Testis (tissue), 3 donors: ENCODE results near the gene NPR2. TPM values are rescaled to one million over a fixed set of nuclear protein-coding genes. Genes with fewer than 3 reads are reported as not detected.

Experiments used
- DNase-seq: peaks from one replicate; pipeline ENCODE4 v3.0.0-alpha.2; 2019
- H3K27ac ChIP-seq, 2 donors: fragments of 200-600 bp; sonication (generic); one replicate each; pipeline ENCODE4 v1.5.1; 2019
- H3K27me3 ChIP-seq: fragments of 200-600 bp; sonication (generic); one replicate; pipeline ENCODE4 v1.5.1; 2019
- H3K36me3 ChIP-seq: fragments of 200-600 bp; sonication (generic); one replicate; pipeline ENCODE4 v1.5.1; 2017; ENCODE audit warnings: low read depth; ENCODE audit errors: missing control alignments
- H3K4me1 ChIP-seq: fragments of 200-600 bp; sonication (generic); one replicate; pipeline ENCODE4 v1.5.1; 2019
- H3K4me3 ChIP-seq, 2 donors: fragments of 200-600 bp; sonication (generic); one replicate each; pipeline ENCODE4 v1.5.1; 2017 to 2019
- H3K9me3 ChIP-seq: fragments of 200-600 bp; sonication (generic); one replicate; pipeline ENCODE4 v1.5.1; 2017
- POLR2A ChIP-seq: fragments of 450-650 bp; IDR thresholded peaks from one replicate; pipeline ENCODE4 v1.6.1; 2017; ENCODE audit warnings: antibody characterized with exemption, mild to moderate bottlenecking, moderate library complexity
- WGBS, 2 donors: methylation state at CpG; one replicate each; pipeline ENCODE4 v1.1.5; 2018; 5-methylcytosine and 5-hydroxymethylcytosine counted together
- intact Hi-C: fragments of 100-400 bp; cut with DNase I; formaldehyde crosslinking; loops from one replicate; pipeline ENCODE4 v1.15.1; 2023; ENCODE audit warnings: low total_unique reads
- polyA plus RNA-seq: library from polyadenylated mRNA; stranded (reverse); fragments of 350-450 nt; fragmentation: Illumina TruSeq; extraction: RNeasy Lipid Tissue Mini Kit (QIAGEN cat#74804); gene quantifications from one replicate; pipeline ENCODE4 v1.2.3, GENCODE V29; 2014; ENCODE audit warnings: low read depth, low replicate concordance; ENCODE audit not compliant: insufficient read depth
- total RNA-seq, 2 donors: library from RNA; depleted of rRNA; stranded (reverse); fragments of >200 nt; gene quantifications; one replicate each; pipeline ENCODE4 v1.2.3, GENCODE V29; 2016
- TF ChIP-seq, protein P1 (sequence below), 3 experiments: fragments of 450-650 bp in 2 of 3; fragments of 200-600 bp in 1 of 3; sonication (generic) in 1 of 3; IDR thresholded peaks; one replicate each; pipeline ENCODE4 v1.5.1; 2016 to 2019; ENCODE audit warnings: antibody characterized with exemption in 3 of 3, mild to moderate bottlenecking in 2 of 3, moderate library complexity in 1 of 3

The NPR2 gene
- total and polyA plus RNA-seq, 3 donors from 2014 or later: 16.1 to 23.4 (median 18.5) TPM

DNA sequence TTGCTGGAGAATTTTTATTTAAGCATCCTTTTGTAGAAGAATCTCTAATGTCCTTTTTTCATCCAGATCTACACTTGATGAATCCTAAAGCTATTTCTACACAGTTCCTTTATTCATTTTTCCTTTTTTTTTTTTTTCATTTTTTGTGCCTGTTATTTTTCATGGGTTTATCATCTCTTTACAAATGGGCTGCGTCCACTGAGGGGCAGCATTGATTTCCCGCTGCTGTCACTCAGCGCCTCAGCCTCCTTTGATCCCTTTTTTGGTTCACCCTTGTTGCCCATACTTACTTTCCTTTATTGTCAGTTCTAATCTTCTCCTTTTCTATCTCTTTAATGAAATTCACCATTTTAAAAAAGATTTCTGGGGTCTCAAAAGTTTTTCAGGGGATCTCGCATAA is 31.6 kb upstream of the NPR2 start:
- no peaks in the 10 kb centered on the region for H3K9me3 ChIP-seq
- H3K27ac ChIP-seq: no peak overlapping the region
- 91 to 97% methylated on average over 4 of the region's 4 CpGs for WGBS, 2 donors
- peaks cover 11% of the 10 kb centered on the region for H3K4me1 ChIP-seq
- no peaks in the 10 kb centered on the region for H3K27me3 ChIP-seq
- TF ChIP-seq, protein P1, sequence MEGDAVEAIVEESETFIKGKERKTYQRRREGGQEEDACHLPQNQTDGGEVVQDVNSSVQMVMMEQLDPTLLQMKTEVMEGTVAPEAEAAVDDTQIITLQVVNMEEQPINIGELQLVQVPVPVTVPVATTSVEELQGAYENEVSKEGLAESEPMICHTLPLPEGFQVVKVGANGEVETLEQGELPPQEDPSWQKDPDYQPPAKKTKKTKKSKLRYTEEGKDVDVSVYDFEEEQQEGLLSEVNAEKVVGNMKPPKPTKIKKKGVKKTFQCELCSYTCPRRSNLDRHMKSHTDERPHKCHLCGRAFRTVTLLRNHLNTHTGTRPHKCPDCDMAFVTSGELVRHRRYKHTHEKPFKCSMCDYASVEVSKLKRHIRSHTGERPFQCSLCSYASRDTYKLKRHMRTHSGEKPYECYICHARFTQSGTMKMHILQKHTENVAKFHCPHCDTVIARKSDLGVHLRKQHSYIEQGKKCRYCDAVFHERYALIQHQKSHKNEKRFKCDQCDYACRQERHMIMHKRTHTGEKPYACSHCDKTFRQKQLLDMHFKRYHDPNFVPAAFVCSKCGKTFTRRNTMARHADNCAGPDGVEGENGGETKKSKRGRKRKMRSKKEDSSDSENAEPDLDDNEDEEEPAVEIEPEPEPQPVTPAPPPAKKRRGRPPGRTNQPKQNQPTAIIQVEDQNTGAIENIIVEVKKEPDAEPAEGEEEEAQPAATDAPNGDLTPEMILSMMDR (IDR thresholded peaks at IDR 0.05): no peak
- no peak for TF ChIP-seq POLR2A
- no peak overlapping the region for H3K4me3 ChIP-seq
- intact Hi-C loops: no loop called here
- DNase-seq: no peak
- no peaks in the 10 kb centered on the region for H3K36me3 ChIP-seq

DNA sequence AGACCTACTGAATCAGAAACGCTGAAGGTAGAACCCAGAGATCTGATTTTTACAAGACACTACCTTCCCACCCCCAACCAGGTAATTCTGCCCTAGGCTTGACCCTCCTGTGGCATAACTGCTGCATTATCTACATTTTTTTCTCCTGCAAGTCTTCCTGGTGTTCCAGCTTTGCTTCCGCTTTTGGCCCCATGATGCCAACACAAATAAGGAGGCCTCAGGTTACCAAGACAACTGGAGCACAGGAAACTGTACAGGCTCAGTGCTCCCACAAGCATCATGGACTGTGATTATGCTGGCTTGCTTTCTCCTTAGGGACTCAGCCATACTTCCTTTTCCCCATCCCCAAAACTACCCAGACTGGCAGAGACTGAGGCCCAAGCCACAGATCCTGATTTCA is 30.7 kb upstream of the NPR2 start:
- DNase-seq: no peak
- 76% methylated on average over 2 of the region's 2 CpGs for WGBS, 2 donors

DNA sequence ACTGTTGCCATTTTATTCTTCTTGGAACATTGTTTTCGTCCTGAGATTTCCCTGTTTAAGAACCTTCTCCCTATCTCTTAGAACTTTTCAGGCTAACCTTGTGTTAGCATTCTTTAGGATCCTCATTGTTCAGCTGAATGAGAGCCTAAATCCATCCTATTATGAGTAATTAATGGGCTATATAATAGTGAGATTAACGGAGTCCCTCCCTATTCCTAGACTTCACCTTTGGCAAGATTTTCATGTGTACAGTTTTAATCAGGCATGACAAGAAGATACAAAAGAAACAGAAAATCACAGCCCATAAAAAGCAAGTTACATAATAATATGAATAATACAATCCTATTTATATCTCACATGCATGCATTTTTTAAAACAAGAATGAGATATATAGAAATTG is 28.2 kb upstream of the NPR2 start:
- DNase-seq: no peak
- no peak overlapping the region for H3K4me3 ChIP-seq
- intact Hi-C loops: no loop called here
- no peaks in the 10 kb centered on the region for H3K9me3 ChIP-seq
- H3K27me3 ChIP-seq: no peaks in the 10 kb centered on the region
- H3K4me1 ChIP-seq: no peaks in the 10 kb centered on the region
- TF ChIP-seq, protein P1 (IDR thresholded peaks at IDR 0.05): no peak
- no peak for TF ChIP-seq POLR2A
- 73 to 75% methylated on average over 2 of the region's 2 CpGs for WGBS, 2 donors
- no peak overlapping the region for H3K27ac ChIP-seq
- H3K36me3 ChIP-seq: no peaks in the 10 kb centered on the region

More for the DNA sequence above, 30.7 kb upstream of the NPR2 start:
- TF ChIP-seq, protein P1 (IDR thresholded peaks at IDR 0.05): no peak
- no peak for TF ChIP-seq POLR2A
- Histone ChIP-seq H3K27me3 (no peaks in the 10 kb centered on the region), H3K9me3 (no peaks in the 10 kb centered on the region), H3K4me1 (peaks cover 11% of the 10 kb centered on the region), H3K27ac (no peak overlapping the region), H3K36me3 (no peaks in the 10 kb centered on the region), H3K4me3 (no peak overlapping the region)
- intact Hi-C loops: no loop called here

DNA sequence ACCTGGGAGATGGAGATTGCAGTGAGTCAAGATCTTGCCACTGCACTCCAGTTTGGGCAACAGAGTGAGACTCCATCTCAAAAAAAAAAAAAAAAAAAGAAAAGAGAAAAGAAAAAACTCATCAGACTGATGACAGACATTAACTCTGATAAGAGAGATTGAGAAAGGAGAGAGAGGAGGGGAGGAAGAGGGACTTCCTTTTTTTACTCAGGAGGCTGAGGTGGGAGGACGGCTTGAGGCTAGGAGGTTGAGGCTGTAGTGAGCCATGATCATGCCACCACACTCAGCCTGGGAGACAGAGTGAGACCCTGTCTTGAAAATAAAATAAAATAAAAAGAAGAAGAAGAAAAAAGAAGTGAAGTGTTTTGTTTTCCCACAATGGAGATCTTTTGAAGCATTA is 27.6 kb upstream of the NPR2 start:
- TF ChIP-seq POLR2A: no peak
- TF ChIP-seq, protein P1 (IDR thresholded peaks at IDR 0.05): no peak
- intact Hi-C loops: no loop called here
- no peak for DNase-seq
- Histone ChIP-seq H3K27me3 (no peaks in the 10 kb centered on the region), H3K36me3 (no peaks in the 10 kb centered on the region), H3K4me1 (no peaks in the 10 kb centered on the region), H3K4me3 (no peak overlapping the region), H3K9me3 (no peaks in the 10 kb centered on the region), H3K27ac (no peak overlapping the region)
- 92 to 95% methylated on average over 1 of the region's 1 CpG for WGBS, 2 donors

DNA sequence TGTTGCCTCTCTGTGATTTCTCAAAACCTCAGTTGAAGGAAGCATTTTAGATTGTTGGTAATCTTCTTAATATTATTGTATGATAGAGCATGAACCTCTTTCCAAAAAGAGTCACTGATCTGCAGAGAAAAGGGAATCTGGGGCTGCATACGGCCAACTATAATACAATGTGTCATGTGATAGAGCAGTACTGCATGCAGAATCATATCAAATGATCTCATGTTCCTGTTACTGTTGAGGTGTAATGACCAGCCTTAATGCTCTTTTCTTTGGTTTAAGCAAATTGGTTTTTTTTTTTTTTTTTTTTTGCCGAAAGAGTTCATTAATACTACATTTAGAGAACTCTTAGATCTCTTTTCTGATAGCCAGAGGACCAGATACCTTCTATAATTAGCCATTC is 24.4 kb upstream of the NPR2 start:
- Histone ChIP-seq H3K27ac (no peak overlapping the region), H3K36me3 (no peaks in the 10 kb centered on the region), H3K4me3 (no peak overlapping the region), H3K9me3 (no peaks in the 10 kb centered on the region), H3K4me1 (peaks cover 16% of the 10 kb centered on the region), H3K27me3 (no peaks in the 10 kb centered on the region)
- no peak for DNase-seq
- intact Hi-C loops: no loop called here
- TF ChIP-seq, protein P1 (IDR thresholded peaks at IDR 0.05): no peak
- 81 to 89% methylated on average over 2 of the region's 2 CpGs for WGBS, 2 donors
